Right kidney (tissue), 1 donor: Measurements from ENCODE around the gene XRRA1.
"Not testable (repeated sequence)": the region's sequence is repeated elsewhere in the genome, so short reads cannot be mapped to it uniquely, and the experiment has no call there.

Source experiments
- DNase-seq: peaks from one replicate; pipeline ENCODE4 v3.0.0-alpha.2; 2016

XRRA1 gene

DNA sequence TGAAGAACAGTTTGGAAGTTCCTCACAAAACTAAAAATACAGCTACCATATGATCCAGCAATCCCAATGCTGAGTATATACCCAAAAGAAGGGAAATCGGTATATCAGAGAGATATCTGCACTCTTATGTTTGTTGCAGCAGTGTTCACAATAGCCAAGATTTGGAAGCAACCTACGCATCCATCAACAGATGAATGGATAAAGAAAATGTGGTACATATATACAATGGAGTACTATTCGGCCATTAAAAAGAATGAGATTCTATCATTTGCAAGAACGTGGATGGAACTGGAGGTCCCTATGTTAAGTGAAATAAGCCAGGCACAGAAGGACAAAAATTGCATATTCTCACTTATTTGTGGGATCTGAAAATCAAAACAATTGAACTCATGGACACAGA is 46.5 kb downstream of the XRRA1 start:
- no peak for DNase-seq

DNA sequence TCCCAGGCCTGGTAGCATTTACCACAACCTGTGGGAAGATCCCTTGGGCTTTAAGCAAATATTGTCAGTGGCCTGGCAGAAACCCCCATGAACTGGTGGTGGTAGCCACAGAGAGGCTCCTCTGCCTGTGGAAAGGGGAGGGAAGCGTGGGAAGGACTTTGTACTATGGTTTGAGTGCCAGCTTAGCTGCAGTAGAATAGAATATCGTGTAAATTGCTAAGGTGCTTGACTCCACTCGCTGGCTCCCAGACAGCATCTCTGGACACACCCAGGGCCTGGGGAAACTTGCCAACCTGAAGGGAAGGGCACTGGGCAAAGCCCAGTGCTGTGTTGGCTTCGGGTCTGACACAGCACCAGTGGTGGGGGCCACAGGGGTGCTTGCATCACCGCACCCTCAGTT is 52.6 kb downstream of the XRRA1 start:
- no peak for DNase-seq

DNA sequence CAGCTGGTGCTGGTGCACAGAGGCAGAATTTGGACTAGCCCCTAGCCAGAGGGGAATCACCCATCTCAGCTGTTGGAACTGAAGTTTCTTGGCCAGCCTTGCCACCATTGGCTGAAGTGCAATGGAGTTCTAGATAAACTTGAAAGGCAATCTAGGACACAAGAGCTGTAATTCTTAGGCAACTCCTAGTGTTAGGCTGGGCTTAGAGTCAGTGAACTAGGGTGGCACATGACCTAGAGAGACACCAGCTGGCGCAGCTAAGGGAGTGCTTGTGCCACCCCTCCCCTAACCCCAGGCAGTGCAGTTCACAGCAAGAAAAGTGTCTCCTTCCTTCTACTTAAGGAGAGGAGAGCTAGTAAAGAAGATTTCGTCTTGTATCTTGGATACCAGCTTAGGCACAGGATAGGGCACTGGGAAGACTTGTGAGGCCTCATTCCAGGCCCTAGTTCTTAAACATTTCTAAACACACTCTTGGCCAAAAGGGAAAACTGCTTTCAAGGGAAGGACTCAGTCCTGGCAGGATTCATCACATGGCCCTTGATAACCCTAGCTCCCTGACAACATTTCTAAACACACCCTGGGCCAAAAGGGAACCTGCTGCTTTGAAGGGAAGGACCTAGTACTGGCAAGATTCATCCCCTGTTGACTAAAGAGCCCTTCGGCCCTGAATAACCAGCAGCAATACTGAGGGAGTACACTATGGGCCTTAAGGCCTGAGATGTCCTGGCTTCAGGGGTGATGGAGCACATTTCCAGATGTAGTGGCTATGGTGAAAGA is 53.4 kb downstream of the XRRA1 start:
- DNase-seq, result no peak

DNA sequence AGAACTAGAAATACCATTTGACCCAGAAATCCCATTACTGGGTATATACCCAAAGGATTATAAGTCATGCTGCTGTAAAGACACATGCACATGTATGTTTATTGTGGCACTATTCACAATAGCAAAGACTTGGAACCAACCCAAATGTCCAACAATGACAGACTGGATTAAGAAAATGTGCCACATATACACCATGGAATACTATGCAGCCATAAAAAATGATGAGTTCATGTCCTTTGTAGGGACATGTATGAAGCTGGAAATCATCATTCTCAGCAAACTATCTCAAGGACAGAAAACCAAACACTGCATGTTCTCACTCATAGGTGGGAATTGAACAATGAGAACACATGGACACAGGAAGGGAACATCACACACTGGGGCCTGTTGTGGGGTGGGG is 55.9 kb downstream of the XRRA1 start:
- not testable (repeated sequence) for DNase-seq

DNA sequence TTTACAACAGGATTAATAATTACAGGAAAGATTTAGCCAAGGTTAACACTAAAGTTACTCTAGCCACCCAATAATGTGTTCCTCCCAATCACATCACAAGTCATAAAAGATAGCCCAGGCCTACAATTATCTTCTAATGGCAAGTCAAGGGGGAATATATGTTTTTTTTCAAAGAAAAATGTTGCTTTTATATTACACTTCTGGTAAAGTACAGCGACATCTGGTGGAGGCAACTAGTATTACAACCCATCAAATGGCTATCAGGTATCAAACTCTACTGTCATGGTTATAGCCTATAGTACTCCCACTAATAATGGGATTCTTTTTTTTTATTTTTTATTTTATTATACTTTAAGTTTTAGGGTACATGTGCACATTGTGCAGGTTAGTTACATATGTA is 71.8 kb downstream of the XRRA1 start:
- no peak for DNase-seq

DNA sequence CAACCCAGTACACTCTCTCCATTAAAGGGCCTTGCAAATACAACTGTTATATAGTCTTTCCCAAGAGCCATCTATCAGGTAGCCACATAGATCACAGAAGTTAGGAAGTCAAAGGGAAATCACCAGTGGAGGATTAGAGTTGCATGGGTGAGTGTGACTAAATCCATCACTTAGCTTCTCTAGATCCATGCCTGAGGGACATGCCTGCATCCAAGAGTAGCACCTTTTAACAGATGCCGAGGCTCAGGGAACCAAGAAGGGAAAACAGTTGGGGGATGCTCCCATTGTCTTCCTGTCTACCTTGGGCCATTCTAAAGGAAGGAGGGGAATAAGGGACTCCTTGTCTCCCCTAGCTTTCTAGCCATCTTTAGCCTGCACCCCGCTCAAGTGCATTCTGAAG is 77.9 kb downstream of the XRRA1 start:
- DNase-seq, result no peak

DNA sequence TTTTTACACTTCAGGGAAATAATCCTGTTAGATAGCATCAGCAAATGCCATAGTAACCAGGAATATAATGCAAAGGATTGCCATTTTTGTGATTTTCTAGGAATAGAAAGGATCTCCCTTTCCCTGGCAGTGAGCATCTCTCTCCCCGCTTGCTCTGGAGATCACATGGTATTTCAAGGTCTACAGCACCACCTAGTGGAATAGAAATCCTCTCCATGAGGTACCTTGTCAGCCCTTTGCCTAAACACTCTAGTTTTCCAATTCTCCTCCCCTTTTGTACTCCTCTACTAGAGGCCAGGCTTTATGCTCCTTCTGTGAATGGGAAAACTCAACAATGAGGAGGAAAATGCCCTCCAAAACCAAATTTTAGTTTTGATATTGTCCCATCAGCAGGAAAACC is 78.4 kb downstream of the XRRA1 start:
- DNase-seq, result no peak

DNA sequence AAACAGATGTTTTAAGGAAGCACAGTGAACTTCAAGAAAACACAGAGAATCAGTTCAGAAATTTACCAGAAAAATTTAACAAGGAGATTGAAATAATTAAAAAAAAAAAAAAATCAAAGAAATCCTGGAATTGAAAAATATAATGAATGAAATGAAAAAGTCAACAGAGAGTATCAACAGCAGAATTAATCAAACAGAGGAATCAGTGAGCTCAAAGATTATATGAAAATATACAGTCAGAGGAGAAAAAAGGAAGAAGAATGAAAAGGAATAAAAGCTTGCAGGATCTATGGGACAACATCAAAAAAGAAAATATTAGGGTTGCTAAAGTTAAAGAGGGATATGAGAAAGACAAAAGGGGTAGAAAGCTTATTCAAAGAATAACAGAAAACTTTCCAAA is 82.3 kb downstream of the XRRA1 start:
- no peak for DNase-seq

DNA sequence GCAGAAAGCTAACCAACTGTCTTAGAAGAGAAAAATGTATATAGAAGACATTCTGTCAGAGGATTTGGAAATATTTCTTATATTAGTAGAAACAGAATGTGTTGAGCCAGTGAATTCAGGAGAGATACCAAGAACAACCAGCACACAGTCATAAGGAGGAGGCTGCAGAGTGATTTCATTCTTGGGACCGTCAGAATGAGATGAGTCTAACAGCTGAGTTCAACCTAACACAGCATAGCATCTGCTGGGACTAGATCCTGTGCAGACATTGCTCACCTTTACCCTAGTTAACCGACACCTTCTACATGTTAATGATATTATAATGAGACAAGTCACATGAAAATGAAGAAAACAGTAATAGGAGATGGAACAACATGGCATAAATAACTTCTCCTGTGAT is 85.5 kb downstream of the XRRA1 start:
- DNase-seq, result no peak

DNA sequence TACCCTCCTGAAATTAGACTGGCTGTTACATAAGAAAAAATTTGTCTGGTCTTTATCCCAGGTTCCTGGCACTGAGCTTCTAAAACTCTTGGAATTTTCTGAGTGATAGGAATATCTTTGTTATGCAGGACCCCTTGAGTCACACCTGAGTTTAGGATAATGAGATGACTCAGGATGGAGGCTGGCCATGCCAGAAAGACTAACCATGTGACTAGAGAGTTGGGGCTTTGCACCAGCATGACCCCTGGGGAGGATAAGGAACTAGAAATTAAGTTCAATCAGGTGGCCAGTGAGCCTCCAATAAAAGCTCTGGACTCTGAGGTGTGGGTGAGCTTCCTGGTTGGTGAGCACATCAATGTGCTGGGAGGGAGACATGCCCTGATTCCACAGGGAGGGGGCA is 88.1 kb downstream of the XRRA1 start:
- no peak for DNase-seq

DNA sequence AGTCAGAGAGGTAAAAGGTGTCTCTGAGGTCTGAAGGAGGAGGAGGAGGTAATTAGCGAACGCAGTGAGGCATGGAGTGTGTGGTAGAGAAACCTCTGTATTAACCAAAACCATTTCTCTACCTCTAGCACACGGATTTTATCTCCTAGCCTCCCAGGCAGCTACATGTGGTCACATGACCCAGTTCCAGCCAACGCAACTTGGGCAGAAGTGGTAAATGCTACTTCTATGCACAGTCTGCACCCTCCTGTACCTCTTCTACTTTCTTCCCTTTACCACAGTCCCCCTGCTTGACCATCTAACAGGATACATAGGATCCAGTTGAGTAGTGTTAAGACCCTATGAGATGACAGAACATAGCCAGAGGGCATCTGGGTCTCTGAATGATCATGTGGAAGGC is 95.7 kb downstream of the XRRA1 start:
- DNase-seq, result no peak

DNA sequence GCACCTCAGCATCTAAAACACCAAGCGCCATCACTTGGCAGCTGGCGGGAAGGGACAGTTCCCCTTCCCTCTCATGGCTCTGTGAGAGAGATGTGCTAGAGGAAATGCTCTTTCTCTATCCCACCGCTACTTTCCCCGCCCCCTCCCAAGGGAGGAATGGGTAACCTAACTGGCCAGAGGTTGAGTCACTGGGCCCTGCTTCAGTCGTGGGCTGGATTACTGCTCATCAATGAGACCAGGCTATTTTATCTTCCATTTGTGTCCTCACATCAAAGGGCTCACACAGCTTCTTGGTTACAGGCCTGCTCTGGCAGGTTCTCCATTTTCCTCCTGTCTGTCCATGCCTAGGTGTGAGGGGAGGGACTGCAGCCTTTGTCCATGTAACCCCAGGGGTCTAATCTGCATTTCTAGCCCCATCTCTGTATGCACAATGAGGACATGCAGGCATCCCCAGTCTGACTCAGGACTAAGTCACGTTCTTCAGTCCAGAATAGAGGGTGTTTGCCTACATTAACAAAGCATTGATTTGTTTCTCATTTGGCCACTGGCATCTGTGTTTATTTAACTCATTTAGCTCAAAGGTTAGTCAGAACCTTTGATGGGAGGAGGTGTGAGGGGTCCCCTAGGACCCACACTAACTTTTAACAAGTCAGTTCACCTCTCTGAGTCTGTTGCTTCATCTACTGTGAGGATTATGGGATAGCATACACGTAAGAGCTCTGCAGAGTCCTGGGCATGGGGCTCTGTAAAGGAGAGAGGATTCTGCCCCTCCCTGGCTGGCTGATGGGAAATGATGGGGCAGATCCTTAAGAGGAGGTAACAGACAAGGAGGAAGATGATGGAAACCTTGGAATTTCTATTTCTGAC is 99.1 kb downstream of the XRRA1 start:
- DNase-seq, result no peak

DNA sequence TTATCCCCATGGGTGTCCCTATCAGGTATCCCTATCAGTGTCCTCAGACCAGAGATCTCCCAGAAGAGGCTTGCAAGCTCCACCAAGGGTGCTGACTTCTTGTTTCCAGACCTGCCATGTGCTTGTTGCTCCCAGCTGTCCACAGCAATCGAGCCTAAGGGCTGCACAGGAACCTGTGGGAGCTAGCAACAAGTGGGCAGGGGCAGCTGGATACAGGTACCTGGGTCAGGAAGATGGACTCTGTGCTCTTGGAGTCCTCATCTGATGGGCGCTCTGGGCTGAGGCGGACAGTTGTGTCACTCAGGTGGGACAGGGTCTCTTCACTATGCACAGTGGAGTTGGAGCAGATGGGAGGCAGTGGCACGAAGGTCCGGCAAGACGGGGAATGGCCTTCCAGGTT is 101.0 kb downstream of the XRRA1 start:
- DNase-seq, result no peak

DNA sequence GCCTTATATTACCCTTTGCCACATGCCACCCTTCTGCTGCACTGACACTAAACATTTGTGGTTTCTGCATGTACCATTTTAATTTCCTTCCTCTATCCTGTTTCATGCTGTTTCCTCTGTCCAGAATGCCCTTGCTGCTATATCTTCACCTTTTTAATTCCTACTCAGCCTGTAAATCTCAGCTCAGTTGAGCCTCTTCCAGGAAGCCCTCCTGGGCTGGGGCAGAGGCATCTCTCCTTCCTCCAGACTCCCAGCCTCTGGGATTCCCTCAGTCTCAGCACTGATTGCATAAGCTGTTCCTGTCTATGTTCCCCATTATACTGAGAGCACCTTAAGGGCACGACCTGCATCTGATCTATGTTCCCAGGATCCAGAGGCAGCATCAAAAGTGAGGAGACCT is 101.5 kb downstream of the XRRA1 start:
- no peak for DNase-seq

DNA sequence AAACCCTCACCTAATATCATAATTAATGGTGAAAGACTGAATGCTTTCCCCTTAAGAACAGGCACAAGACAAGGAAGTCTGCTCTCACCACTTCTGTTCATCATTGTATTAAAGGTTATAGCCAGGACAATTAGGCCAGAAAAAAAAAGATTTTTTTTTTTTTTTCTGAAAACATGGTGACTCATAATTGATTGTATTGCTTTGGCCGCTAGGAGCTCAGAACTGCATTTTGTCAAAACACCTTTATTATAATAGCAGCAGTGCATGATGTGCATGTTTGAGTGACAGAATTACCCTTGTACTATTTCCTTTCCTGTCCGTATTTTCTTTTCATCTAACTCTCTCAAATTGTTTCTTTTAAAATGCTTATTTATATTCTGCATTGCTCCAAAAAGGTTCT is 102.1 kb downstream of the XRRA1 start:
- no peak for DNase-seq

DNA sequence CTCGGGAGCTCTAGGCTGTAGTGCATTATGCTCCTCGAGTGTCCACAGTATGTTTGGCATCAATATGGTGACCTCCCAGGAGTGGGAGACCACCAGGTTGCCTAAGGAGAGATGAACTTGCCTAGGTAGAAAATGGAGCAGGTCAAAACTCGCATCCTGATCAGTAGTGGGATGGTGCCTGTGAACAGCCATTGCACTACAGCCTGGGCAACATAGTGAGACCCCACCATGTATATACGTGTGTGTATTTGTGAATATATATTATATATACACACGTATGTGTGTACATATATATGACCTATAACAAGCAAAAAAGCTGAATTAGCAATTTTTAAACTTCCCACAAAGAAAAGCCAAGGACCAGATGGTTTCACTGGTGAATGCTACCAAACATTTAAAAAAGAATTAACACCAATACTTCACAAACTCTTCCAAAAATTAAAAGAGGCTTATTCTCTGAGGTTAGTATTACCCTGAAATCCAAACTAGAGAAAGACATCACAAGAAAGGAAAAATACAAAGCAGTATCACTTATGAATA is 102.8 kb downstream of the XRRA1 start:
- DNase-seq, result no peak

DNA sequence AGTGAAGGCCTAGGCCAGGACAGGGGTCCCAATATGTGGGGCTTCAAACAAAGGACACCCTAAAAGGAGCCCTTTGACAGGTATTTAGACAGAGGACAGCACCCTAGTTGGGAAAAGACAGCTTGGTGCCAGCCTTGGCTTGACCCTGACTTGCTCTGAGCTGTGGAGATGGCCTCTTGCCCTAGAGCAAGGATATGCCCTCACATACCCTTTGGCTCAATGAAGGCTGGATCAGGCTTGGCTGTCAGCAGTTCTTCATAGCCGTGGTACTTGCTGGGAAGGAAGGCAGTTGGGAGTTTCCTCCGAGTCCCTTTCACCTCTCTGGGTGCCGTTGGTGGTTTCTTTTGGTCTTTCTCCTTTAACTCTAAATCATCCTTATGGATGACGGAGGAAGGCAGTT is 104.0 kb downstream of the XRRA1 start:
- DNase-seq, result no peak

DNA sequence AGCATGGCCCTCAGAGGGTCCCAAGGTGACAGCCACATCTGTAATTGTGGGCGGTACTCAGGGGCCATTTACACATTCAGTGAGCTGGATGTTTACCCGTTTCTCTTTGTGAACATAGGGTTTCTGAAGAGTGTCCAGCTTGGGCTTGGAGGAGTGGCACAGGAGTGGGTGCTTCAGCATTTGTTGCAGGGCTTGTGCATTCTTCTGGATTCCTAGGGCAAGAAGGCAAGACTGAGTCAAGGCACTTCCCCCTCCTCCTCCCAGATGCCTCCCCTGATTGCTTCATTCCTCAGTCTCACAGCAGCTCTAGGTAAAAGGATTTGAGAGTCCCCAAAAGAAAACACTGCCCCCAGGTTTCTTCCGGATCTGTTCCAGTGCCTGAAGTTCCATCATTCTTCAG is 104.8 kb downstream of the XRRA1 start:
- DNase-seq, result no peak

DNA sequence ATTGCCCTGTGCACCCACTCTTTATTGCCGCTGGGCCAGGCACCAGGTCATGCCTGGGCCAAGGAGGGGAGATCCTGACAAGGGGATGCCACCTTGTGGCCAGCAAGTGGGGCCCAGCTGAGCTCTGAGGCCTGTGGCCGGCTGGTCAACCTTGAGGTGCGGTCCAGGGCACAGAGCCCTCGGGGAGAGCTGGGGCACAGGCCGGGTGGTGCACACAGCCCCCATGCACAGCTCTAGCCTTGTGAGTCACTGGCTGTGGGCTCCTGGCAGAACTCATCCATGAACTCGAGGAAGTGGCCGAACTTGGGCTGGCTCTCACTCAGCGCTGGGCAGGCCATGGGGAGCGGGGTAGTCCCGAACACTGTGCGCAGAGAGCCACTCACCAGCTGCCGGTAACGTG is 105.9 kb downstream of the XRRA1 start:
- no peak for DNase-seq

DNA sequence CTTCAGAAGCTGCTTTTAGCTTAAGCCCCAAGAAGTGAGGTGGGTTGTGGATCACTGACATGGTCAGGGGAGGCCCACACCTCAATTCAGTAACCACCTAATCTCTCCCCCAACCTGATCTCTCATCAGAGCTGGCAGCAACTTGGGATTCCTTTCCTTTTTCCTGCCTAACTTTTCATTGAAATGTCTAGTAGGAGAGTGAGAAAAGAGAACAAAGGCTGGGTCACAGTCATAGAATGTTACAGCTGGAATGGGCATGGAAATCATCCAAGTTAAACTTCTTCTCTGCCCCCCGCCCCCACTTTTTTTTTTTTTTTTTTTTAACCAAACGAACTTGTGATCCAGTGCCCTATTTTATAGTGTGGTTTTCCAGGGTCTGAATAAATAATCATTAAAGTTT is 108.4 kb downstream of the XRRA1 start:
- DNase-seq, result no peak

DNA sequence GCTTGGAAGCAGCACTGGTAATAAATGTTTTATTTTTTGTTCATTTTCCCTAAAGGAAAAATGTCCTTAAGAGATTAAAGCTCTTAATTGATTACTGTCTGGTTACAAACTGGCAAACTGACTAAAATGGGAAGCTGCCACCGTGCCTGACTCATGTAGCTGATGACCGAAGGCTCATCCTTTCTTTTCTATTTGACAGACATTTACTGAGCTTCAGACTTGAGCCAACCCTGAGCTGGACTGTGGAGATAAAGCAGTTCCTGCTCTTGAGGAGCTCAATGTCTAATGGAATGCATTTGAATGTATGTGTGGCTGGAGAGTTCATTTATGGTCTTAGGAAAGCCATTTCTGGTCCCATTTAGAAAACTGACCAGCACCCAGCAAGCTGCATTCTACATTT is 108.9 kb downstream of the XRRA1 start:
- no peak for DNase-seq

DNA sequence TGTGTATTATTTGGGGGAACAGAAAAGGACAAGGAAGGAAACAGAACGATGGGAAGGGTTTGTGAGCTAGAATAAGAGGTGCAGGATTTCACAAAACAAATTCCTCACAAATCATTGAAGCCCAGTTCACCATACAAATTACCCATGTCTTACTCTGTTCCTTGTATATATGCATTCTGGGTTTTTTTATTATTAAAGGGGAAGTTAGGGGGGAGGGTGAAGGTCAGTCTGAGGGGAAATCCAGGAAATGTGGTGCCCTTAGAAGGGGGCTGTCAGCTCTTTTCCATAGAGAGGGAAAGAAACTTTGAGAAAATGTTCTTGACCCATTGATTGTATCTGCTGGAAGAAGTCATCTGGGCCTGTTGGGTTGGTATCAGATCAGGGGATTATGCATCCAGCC is 109.4 kb downstream of the XRRA1 start:
- no peak for DNase-seq

DNA sequence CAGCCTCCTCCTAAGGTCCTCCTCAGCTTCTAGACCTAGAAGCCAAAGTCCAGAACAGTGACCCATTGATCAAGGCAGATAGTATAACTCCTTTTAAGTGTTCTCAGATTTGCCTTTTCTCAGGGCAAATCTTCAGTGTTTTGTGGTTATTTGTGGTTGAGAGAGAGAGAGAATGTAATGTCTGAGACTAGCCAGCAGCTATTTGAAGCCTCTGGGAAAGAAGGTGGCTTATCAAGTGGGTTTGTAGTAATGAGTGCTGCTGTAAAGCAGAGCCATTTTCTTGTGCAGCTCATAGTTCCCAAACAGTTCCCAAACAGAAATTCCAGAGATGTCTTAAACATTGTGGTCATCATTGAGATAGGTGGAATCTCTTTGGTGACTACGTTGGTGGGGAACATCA is 110.7 kb downstream of the XRRA1 start:
- no peak for DNase-seq

DNA sequence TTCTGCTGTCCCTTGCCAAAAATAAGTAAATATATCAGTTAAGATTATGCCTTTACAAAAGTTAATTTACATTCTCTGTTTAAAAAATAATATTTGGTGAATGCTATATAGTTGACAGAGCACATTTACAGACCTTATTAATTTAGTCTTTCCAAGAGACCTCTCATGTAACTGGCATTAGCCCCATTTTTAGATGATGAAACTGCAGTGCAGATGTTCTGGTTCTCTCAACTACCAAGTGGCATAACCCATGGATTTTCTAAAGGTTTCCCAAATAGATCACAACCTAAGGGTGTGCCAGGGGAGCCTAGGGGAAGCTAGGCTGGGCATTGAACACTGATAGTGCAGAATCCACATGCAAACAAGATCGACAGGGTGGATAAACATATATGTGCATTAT is 111.7 kb downstream of the XRRA1 start:
- DNase-seq, result no peak
